ENCODE data around the gene VPS18.

The VPS18 gene

GRCh38 chr15:40915116-40915661 is 20.9 kb downstream of the VPS18 start:
- no peak overlapping the region for H3K4me2 ChIP-seq (ENCODE audit: low read depth, low read length, poor library complexity, severe bottlenecking)
- H3K36me3 ChIP-seq (ENCODE audit: low read length), result no peaks in the 10 kb centered on the region
- no peaks in the 10 kb centered on the region for H3K27me3 ChIP-seq (ENCODE audit: low read length)
- H3K4me3 ChIP-seq (ENCODE audit: insufficient read depth, low read length, poor library complexity, severe bottlenecking), result no peak overlapping the region
- no peak for TF ChIP-seq EZH2phosphoT487 (conservative IDR thresholded peaks at IDR 0.05; ENCODE audit: low read length)
- TF ChIP-seq, protein P1, sequence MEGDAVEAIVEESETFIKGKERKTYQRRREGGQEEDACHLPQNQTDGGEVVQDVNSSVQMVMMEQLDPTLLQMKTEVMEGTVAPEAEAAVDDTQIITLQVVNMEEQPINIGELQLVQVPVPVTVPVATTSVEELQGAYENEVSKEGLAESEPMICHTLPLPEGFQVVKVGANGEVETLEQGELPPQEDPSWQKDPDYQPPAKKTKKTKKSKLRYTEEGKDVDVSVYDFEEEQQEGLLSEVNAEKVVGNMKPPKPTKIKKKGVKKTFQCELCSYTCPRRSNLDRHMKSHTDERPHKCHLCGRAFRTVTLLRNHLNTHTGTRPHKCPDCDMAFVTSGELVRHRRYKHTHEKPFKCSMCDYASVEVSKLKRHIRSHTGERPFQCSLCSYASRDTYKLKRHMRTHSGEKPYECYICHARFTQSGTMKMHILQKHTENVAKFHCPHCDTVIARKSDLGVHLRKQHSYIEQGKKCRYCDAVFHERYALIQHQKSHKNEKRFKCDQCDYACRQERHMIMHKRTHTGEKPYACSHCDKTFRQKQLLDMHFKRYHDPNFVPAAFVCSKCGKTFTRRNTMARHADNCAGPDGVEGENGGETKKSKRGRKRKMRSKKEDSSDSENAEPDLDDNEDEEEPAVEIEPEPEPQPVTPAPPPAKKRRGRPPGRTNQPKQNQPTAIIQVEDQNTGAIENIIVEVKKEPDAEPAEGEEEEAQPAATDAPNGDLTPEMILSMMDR (IDR thresholded peaks at IDR 0.05; ENCODE audit: insufficient read depth, low read length, poor library complexity, severe bottlenecking), result no peak
- no peak overlapping the region for H2AFZ ChIP-seq (ENCODE audit: low read depth, low read length, severe bottlenecking)
- no peaks in the 10 kb centered on the region for H3K79me2 ChIP-seq (ENCODE audit: insufficient read depth, low read length)
- no peaks in the 10 kb centered on the region for H3F3A ChIP-seq (ENCODE audit: insufficient read depth)
- no peaks in the 10 kb centered on the region for H3K9me2 ChIP-seq (replicated peaks; ENCODE audit: insufficient read depth, low read length)
- H3K27ac ChIP-seq (ENCODE audit: low read depth, low read length), result no peak overlapping the region
- no peaks in the 10 kb centered on the region for H4K20me1 ChIP-seq (ENCODE audit: low read depth, low read length)
- H3K9me3 ChIP-seq (ENCODE audit: insufficient read depth, low read length), result no peaks in the 10 kb centered on the region
- H3K9ac ChIP-seq (ENCODE audit: low read length), result no peak overlapping the region

DNA sequence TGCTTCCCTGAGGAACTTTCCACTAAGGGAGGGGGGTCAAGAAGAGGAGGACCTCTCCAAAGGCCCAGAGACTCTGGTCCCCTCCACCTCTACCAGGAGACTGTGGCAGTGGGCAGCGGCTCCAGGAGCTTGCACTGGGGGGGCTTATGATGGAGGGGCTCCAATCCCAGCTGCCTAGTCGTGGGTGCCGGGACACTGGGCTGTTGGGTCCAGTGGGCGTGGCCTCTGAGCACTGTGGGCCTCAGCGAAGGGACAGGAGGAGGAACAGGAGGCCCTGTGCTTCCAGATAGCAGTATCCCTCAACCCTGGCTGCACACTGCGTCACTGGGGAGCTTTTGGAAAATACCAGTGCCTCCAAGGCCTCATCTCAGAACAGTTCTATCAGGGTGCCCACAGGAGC is 21.4 kb downstream of the VPS18 start:
- H3K9ac ChIP-seq (ENCODE audit: low read length), result no peak overlapping the region
- no peaks in the 10 kb centered on the region for H3F3A ChIP-seq (ENCODE audit: insufficient read depth)
- no peak overlapping the region for H2AFZ ChIP-seq (ENCODE audit: low read depth, low read length, severe bottlenecking)
- no peak overlapping the region for H3K4me2 ChIP-seq (ENCODE audit: low read depth, low read length, poor library complexity, severe bottlenecking)
- no peak overlapping the region for H3K27ac ChIP-seq (ENCODE audit: low read depth, low read length)
- no peaks in the 10 kb centered on the region for H3K27me3 ChIP-seq (ENCODE audit: low read length)
- H3K4me3 ChIP-seq (ENCODE audit: insufficient read depth, low read length, poor library complexity, severe bottlenecking), result no peak overlapping the region
- no peaks in the 10 kb centered on the region for H3K9me3 ChIP-seq (ENCODE audit: insufficient read depth, low read length)
- H3K79me2 ChIP-seq (ENCODE audit: insufficient read depth, low read length), result no peaks in the 10 kb centered on the region
- H3K36me3 ChIP-seq (ENCODE audit: low read length), result no peaks in the 10 kb centered on the region
- no peaks in the 10 kb centered on the region for H4K20me1 ChIP-seq (ENCODE audit: low read depth, low read length)
- H3K9me2 ChIP-seq (replicated peaks; ENCODE audit: insufficient read depth, low read length), result no peaks in the 10 kb centered on the region
- no peak for TF ChIP-seq EZH2phosphoT487 (conservative IDR thresholded peaks at IDR 0.05; ENCODE audit: low read length)
- TF ChIP-seq, protein P1 (IDR thresholded peaks at IDR 0.05; ENCODE audit: insufficient read depth, low read length, poor library complexity, severe bottlenecking), result no peak

DNA sequence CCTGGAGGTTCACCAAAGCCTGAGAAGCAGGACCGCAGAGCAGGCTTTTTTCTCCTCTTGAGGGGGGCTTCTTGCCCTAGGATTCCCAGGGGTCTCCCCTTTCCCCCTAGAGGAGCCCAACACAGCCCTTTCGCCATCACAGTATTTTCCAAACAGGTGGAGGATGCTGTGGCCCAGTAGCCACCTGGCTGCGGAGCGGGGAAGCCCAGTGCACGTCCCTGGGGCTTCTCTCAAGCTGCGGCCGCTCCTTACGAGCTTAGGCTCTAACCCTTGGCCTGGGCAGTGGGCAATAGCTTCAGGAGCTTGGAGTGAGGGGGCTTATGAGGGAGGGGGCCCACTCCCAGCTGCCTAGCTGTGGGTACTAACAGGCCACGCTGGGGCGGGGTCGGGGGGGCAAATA is 23.3 kb downstream of the VPS18 start:
- Histone ChIP-seq H3K9ac (ENCODE audit: low read length) (no peak overlapping the region), H2AFZ (ENCODE audit: low read depth, low read length, severe bottlenecking) (no peak overlapping the region), H3K4me2 (ENCODE audit: low read depth, low read length, poor library complexity, severe bottlenecking) (no peak overlapping the region), H3K9me2 (replicated peaks; ENCODE audit: insufficient read depth, low read length) (no peaks in the 10 kb centered on the region), H3K9me3 (ENCODE audit: insufficient read depth, low read length) (no peaks in the 10 kb centered on the region), H4K20me1 (ENCODE audit: low read depth, low read length) (no peaks in the 10 kb centered on the region), H3K79me2 (ENCODE audit: insufficient read depth, low read length) (no peaks in the 10 kb centered on the region), H3K4me3 (ENCODE audit: insufficient read depth, low read length, poor library complexity, severe bottlenecking) (no peak overlapping the region), H3K27me3 (ENCODE audit: low read length) (no peaks in the 10 kb centered on the region), H3K36me3 (ENCODE audit: low read length) (no peaks in the 10 kb centered on the region), H3K27ac (ENCODE audit: low read depth, low read length) (no peak overlapping the region), H3F3A (ENCODE audit: insufficient read depth) (no peaks in the 10 kb centered on the region)
- TF ChIP-seq, protein P1 (IDR thresholded peaks at IDR 0.05; ENCODE audit: insufficient read depth, low read length, poor library complexity, severe bottlenecking), result no peak
- no peak for TF ChIP-seq EZH2phosphoT487 (conservative IDR thresholded peaks at IDR 0.05; ENCODE audit: low read length)
